Suppressor macrophage treated with lipopolysaccharide for 4 hours (primary cell): ENCODE data around the gene ITCH.
"Not testable (repeated sequence)": the region's sequence is repeated elsewhere in the genome, so short reads cannot be mapped to it uniquely, and the experiment has no call there.

Experiments used
- DNase-seq: peaks from one replicate; pipeline ENCODE4 v3.0.0-alpha.2; 2020

The ITCH gene

GRCh38 chr20:34382877-34383455, 19.9 kb downstream of the ITCH start:
- not testable (repeated sequence) for DNase-seq

- peak; percentile 35 for DNase-seq
These were observed 22.4 kb downstream of the ITCH start for GRCh38 chr20:34385464-34385863.

- no peak for DNase-seq
These were observed 24.9 kb downstream of the ITCH start for GRCh38 chr20:34388000-34388399.

GRCh38 chr20:34388678-34389077, 25.6 kb downstream of the ITCH start:
- no peak for DNase-seq

- no peak for DNase-seq
These were observed 26.3 kb downstream of the ITCH start for GRCh38 chr20:34389206-34389953.

- DNase-seq: no peak
These were observed 27.0 kb downstream of the ITCH start for GRCh38 chr20:34389954-34390555.

- no peak for DNase-seq
These were observed 33.3 kb downstream of the ITCH start for GRCh38 chr20:34396408-34396807.

DNA sequence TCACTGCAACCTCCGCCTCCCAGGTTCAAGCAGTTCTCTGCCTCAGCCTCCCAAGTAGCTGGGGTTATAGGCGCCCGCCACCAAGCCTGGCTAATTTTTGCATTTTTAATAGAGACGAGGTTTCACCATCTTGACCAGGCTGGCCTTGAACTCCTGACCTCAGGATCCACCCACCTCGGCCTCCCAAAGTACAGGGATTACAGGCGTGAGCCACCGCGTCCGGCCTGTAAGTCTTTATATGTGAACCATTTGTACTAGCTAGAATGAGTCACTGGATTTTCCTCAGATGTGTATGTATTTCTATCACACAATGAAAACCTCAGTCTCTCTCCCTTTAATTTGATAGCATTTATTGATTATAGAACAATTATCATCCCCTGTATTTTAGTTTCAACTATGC, 34.0 kb downstream of the ITCH start:
- no peak for DNase-seq

- DNase-seq: not testable (repeated sequence)
These were observed 37.7 kb downstream of the ITCH start for GRCh38 chr20:34400776-34401175.

GRCh38 chr20:34401741-34402455, 38.8 kb downstream of the ITCH start:
- no peak for DNase-seq

DNA sequence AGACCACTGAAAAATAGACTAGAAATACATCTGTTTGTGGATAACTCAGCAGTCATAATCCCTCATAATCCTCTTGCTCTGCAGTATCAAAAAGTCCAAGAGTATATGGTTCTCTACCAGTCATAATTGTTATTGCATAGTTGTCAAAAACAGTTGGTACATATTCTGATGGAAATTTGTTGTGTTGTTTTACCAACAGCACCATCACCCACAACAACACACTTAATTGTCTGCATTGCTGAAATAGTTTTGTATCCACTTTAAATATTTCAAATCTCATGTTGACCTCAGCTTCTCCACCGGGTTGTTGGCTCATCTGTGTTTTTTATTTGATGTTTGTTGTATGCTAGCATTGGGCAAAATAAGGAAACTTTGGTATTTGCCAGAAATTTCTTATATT, 39.4 kb downstream of the ITCH start:
- DNase-seq: no peak

- no peak for DNase-seq
These were observed 40.2 kb downstream of the ITCH start for GRCh38 chr20:34403063-34403827.

DNA sequence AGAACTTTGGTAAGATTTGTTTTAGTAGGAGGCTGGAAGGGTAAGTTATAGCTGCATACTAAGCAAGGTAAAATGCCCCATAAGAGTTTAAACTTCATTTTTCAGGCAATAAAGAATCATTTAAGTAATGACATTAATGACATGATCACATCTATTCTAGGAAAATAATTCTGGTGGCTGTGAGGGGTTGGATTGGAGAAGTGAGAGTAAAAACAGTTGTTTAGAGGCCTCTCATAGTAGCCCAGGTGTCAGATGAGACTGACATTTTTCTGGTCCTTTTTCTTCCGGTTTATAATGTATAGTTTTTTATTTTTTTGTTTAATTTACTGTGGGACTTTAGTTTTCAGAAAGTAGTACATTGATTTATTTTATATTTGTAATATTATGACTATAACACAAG, 40.8 kb downstream of the ITCH start:
- no peak for DNase-seq

DNA sequence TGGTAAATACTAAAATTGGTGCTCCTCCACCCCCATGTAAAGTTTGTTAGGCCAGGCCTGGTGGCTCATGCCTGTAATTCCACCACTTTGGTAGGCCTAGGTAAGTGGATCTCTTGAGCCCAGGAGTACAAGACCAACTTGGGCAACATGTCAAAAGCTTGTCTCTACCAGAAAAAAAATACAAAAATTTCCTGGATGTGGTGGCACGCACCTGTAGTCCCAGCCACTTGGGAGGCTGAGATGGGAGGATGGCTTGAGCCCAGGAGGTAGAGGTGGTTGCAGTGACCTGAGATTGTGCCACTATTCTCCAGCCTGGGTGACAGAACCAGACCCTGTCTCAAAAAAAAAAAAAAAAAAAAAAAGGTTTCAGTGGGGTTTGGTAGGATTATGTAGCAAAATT, 41.7 kb downstream of the ITCH start:
- DNase-seq: no peak

DNA sequence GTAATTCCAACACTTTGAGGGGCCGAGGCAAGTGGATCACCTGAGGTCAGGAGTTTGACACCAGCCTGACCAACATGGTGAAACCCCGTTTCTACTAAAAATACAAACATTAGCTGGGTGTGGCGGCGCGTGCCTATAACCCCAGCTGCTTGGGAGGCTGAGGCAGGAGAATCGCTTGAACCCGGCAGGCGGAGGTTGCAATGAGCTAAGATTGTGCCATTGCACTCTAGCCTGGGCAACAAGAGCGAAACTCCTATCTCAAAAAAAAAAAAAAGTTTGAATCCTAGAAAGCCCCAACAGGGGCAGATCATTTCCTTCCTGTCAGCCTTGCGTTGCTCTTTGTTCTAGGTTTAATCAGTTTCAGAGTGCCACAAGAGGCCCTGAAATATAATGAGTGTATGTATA, 42.2 kb downstream of the ITCH start:
- DNase-seq: peak; percentile 31

GRCh38 chr20:34405942-34406341, 42.9 kb downstream of the ITCH start:
- not testable (repeated sequence) for DNase-seq

- no peak for DNase-seq
These were observed 44.9 kb downstream of the ITCH start for GRCh38 chr20:34407962-34408474.

DNA sequence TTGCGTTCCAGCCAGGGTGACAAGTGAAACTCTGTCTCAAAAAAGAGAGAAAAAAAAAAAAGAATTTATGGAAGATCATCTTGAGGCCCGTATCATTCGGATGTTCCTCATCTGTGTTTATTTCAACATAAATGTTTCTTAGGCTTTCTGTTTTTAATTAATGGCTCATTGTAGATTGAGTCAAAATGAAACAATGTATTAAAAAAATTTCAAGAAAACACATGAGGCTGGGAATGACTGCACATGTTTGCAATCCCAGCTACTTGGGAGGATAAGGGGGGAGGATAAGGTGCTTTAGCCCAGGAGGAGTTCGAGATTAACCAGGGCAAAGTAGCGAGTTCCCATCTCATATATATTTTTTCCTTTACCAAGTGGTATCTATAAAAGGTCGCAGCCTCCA, 47.3 kb downstream of the ITCH start:
- DNase-seq: no peak

DNA sequence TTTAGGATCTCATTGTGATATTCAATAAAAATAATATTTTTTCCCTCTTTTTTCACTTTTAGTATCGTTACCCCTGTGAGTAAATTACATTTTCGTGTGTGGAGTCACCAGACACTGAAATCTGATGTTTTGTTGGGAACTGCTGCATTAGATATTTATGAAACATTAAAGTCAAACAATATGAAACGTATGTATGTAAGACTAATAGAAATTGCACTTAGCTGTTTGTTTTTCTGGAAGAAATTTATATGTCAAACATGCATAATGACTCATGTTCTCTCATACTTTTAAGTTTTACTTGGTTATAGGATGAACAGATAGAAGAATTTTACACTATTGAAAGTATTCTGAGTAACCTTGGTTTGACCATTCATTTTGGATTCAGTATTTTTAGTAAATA, 49.4 kb downstream of the ITCH start:
- no peak for DNase-seq

DNA sequence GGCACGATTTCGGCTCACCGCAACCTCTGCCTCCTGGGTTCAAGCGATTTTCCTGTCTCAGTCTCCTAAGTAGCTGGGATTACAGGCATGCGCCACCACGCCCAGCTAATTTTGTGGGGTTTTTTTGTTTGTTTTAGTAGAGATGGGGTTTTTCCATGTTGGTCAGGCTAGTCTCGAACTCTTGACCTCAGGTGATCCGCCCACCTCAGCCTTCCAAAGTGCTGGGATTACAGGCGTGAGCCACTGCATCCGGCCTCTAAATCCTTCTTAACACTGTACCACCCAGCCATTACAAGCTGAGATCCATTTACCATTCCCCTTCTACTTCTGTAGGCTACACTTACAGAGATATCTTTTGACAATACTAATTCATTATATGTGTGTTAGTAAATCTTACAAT, 51.5 kb downstream of the ITCH start:
- DNase-seq: not testable (repeated sequence)

- DNase-seq: peak; percentile 32
These were observed 52.0 kb downstream of the ITCH start for GRCh38 chr20:34415079-34415478.

GRCh38 chr20:34420146-34420545, 57.1 kb downstream of the ITCH start:
- no peak for DNase-seq

DNA sequence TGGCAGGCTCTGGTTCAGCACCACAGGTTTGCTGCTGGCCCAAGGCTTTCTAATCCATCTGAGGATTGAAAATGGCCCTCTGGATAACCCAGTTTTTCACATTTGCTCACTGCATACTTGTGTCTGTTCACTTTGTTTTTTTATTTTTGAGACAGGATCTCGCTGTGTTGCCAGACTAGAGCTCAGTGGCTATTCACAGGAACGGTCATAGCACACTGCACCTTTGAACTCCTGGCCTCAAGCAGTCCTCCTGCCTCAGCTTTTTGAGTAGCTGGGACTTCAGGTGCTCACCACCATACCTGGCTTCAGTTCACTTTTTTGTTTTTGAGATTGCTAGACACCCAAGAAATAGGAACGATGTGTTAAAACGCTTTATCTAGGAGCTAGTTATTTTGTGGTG, 57.9 kb downstream of the ITCH start:
- no peak for DNase-seq
